ENCODE results near the gene CBL. TPM values are rescaled to one million over a fixed set of nuclear protein-coding genes. Genes with fewer than 3 reads are reported as not detected.

Gene CBL
- total RNA-seq, 2 experiments from 2014 or later, result 45.1 to 53.9 TPM

- peaks cover 15% of the 10 kb centered on the region for H3K36me3 Mint-ChIP-seq (ENCODE audit: low read depth)
- H3K4me3 Mint-ChIP-seq, result no peak overlapping the region
- H3K9me3 Mint-ChIP-seq, result no peaks in the 10 kb centered on the region
- no peaks in the 10 kb centered on the region for H3K27me3 Mint-ChIP-seq
- peak; percentile 19 for DNase-seq
- H3K27ac Mint-ChIP-seq, result no peak overlapping the region
- H3K4me1 Mint-ChIP-seq, result peaks cover 50% of the 10 kb centered on the region
- ChIA-PET CTCF (interaction anchor here (0.5 to 1.8 kb wide), 12 partner anchors 8 to 168 kb away, joined by 3 to 7 read pairs (median 3); no protein-coding TSS in a partner anchor), POLR2A (no interaction called here)
Measured at GRCh38 chr11:119262668-119263351, 56.7 kb downstream of the CBL start.

GRCh38 chr11:119263352-119263940 is 57.3 kb downstream of the CBL start:
- Mint-ChIP-seq H3K27ac (no peak overlapping the region), H3K36me3 (ENCODE audit: low read depth) (peaks cover 13% of the 10 kb centered on the region), H3K27me3 (no peaks in the 10 kb centered on the region), H3K9me3 (no peaks in the 10 kb centered on the region), H3K4me3 (no peak overlapping the region), H3K4me1 (peaks cover 49% of the 10 kb centered on the region)
- ChIA-PET POLR2A (no interaction called here), CTCF (interaction anchor here (0.6 to 1.8 kb wide), 11 partner anchors 9 to 250 kb away, joined by 3 to 7 read pairs (median 3); no protein-coding TSS in a partner anchor)
- peak; percentile 31 for DNase-seq

- H3K4me3 Mint-ChIP-seq, result peak overlapping the region; percentile 25
- ChIA-PET POLR2A (interaction anchor here (0.7 kb wide), 1 partner anchor 94 kb away, joined by 4 read pairs; no protein-coding TSS in a partner anchor), CTCF (interaction anchor here (1.0 to 1.7 kb wide), 4 partner anchors 9 to 120 kb away, joined by 3 read pairs; partner anchors contain the start of gene CBL)
- DNase-seq, result no peak
- H3K4me1 Mint-ChIP-seq, result peaks cover 36% of the 10 kb centered on the region
- H3K27me3 Mint-ChIP-seq, result no peaks in the 10 kb centered on the region
- peaks cover 11% of the 10 kb centered on the region for H3K36me3 Mint-ChIP-seq (ENCODE audit: low read depth)
- H3K9me3 Mint-ChIP-seq, result no peaks in the 10 kb centered on the region
- H3K27ac Mint-ChIP-seq, result peak overlapping the region; percentile 86
Measured at GRCh38 chr11:119266063-119266462, 59.9 kb downstream of the CBL start.

- DNase-seq, result no peak
- H3K4me3 Mint-ChIP-seq, result peak overlapping the region; percentile 25
- peaks cover 36% of the 10 kb centered on the region for H3K4me1 Mint-ChIP-seq
- POLR2A ChIA-PET, result interaction anchor here (0.6 to 0.7 kb wide), 3 partner anchors 60 to 118 kb away, joined by 3 to 5 read pairs (median 4); partner anchors contain the start of gene CBL
- peak overlapping the region; percentile 86 for H3K27ac Mint-ChIP-seq
- CTCF ChIA-PET, result interaction anchor here (0.5 to 1.5 kb wide), 7 partner anchors 9 to 157 kb away, joined by 3 to 5 read pairs (median 3); no protein-coding TSS in a partner anchor
- peaks cover 11% of the 10 kb centered on the region for H3K36me3 Mint-ChIP-seq (ENCODE audit: low read depth)
- no peaks in the 10 kb centered on the region for H3K9me3 Mint-ChIP-seq
- H3K27me3 Mint-ChIP-seq, result no peaks in the 10 kb centered on the region
Measured at GRCh38 chr11:119266517-119267255, 60.5 kb downstream of the CBL start.

DNA sequence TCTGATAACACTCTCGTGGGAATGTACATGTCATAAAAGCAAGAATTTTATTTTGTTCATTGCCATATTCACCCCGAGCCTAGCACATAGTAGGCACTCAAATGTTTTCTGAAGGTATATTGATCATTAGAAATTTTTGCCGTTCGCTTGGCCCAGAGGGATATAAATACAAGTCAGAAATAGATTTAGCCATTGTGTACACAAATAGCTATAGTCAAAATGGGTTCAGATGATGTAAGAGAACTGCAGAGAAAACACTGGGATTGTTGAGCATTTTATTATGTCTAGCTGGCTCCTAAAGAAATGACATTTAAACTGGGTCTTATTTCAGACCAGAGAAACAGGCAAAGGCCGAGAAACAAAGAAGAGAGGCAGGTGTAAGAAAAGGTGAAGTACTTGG is 61.5 kb downstream of the CBL start:
- Mint-ChIP-seq H3K27ac (peak overlapping the region; percentile 72), H3K27me3 (no peaks in the 10 kb centered on the region)
- no peak for DNase-seq

GRCh38 chr11:119273721-119274120 is 67.6 kb downstream of the CBL start:
- POLR2A ChIA-PET, result interaction anchor here (0.6 to 0.7 kb wide), 2 partner anchors 27 to 39 kb away, joined by 3 read pairs; no protein-coding TSS in a partner anchor
- peaks cover 5% of the 10 kb centered on the region for H3K4me1 Mint-ChIP-seq
- no peak overlapping the region for H3K27ac Mint-ChIP-seq
- DNase-seq, result no peak
- no peak overlapping the region for H3K4me3 Mint-ChIP-seq
- H3K36me3 Mint-ChIP-seq (ENCODE audit: low read depth), result peaks cover 43% of the 10 kb centered on the region
- no peaks in the 10 kb centered on the region for H3K9me3 Mint-ChIP-seq
- CTCF ChIA-PET, result interaction anchor here (0.6 to 2.1 kb wide), 2 partner anchors 10 to 137 kb away, joined by 5 to 6 read pairs; no protein-coding TSS in a partner anchor
- H3K27me3 Mint-ChIP-seq, result no peaks in the 10 kb centered on the region

More for the DNA sequence above, 61.5 kb downstream of the CBL start:
- H3K4me3 Mint-ChIP-seq, result no peak overlapping the region
- peaks cover 18% of the 10 kb centered on the region for H3K36me3 Mint-ChIP-seq (ENCODE audit: low read depth)
- ChIA-PET POLR2A (no interaction called here), CTCF (interaction anchor here (1.2 to 1.5 kb wide), 3 partner anchors 56 to 158 kb away, joined by 3 to 5 read pairs (median 4); no protein-coding TSS in a partner anchor)
- no peaks in the 10 kb centered on the region for H3K9me3 Mint-ChIP-seq
- peaks cover 36% of the 10 kb centered on the region for H3K4me1 Mint-ChIP-seq

- CTCF ChIA-PET, result interaction anchor here (0.6 to 1.6 kb wide), 4 partner anchors 9 to 79 kb away, joined by 3 to 4 read pairs (median 3); no protein-coding TSS in a partner anchor
- Mint-ChIP-seq H3K27me3 (no peaks in the 10 kb centered on the region), H3K27ac (no peak overlapping the region), H3K4me1 (peaks cover 19% of the 10 kb centered on the region), H3K9me3 (no peaks in the 10 kb centered on the region), H3K4me3 (no peak overlapping the region), H3K36me3 (ENCODE audit: low read depth) (peaks cover 53% of the 10 kb centered on the region)
- POLR2A ChIA-PET, result no interaction called here
- no peak for DNase-seq
Measured at GRCh38 chr11:119277660-119278059, 71.5 kb downstream of the CBL start.

DNA sequence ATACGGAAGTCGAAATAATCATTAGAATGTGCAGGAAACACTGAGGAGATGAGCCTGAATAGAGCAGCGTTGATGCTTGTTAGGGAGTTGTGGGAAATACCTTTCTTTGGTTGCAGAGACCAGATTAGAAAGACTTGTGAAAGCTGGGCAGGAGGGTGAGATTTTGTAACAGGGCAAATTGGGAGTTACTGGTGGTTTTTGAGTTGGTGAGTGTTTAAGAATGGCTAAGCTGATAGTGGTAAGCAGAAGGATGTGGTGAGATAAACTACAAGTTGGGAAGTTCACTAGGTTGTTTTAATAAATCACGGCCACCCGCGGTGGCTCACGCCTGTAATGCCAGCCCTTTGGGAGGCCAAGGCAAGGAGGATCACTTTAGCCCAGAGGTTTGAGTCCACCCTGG is 76.4 kb downstream of the CBL start:
- peaks cover 43% of the 10 kb centered on the region for H3K36me3 Mint-ChIP-seq (ENCODE audit: low read depth)
- H3K4me3 Mint-ChIP-seq, result no peak overlapping the region
- CTCF ChIA-PET, result interaction anchor here (0.6 to 1.8 kb wide), 4 partner anchors 12 to 41 kb away, joined by 5 to 8 read pairs (median 6); no protein-coding TSS in a partner anchor
- POLR2A ChIA-PET, result no interaction called here
- H3K4me1 Mint-ChIP-seq, result peaks cover 35% of the 10 kb centered on the region
- no peaks in the 10 kb centered on the region for H3K27me3 Mint-ChIP-seq
- peak overlapping the region; percentile 0 for H3K27ac Mint-ChIP-seq
- H3K9me3 Mint-ChIP-seq, result no peaks in the 10 kb centered on the region
- no peak for DNase-seq

GRCh38 chr11:119284344-119285157 is 78.4 kb downstream of the CBL start:
- Mint-ChIP-seq H3K36me3 (ENCODE audit: low read depth) (peaks cover 49% of the 10 kb centered on the region), H3K9me3 (no peaks in the 10 kb centered on the region), H3K4me1 (peaks cover 35% of the 10 kb centered on the region), H3K27me3 (no peaks in the 10 kb centered on the region), H3K4me3 (no peak overlapping the region), H3K27ac (peak overlapping the region; percentile 57)
- DNase-seq, result peak; percentile 42
- ChIA-PET CTCF (interaction anchor here (0.6 to 1.8 kb wide), 17 partner anchors 9 to 172 kb away, joined by 3 to 7 read pairs (median 3); partner anchors contain the start of gene CBL), POLR2A (interaction anchor here (0.7 kb wide), 1 partner anchor 78 kb away, joined by 3 read pairs; the partner anchor contains the start of gene CBL)

DNA sequence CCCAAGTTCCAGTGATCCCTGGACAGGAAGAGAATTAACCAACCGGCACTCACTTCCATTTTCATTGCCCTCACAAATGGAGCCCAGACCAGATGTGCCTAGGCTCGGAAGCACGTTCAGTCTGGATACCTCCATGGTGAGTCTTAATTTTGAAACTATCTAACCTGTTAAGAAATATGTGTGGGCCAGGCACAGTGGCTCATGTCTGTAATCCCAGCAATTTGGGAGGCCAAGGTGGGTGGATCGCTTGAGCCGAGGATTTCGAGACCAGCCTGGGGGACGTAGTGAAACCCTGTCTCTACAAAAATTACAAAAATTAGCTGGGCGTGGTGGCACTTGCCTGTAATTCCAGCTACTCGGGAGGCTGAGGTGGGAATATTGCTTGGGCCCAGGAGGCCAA is 79.3 kb downstream of the CBL start:
- DNase-seq, result no peak
- no peak overlapping the region for H3K4me3 Mint-ChIP-seq
- H3K9me3 Mint-ChIP-seq, result no peaks in the 10 kb centered on the region
- CTCF ChIA-PET, result interaction anchor here (0.7 to 1.8 kb wide), 6 partner anchors 10 to 173 kb away, joined by 3 to 6 read pairs (median 3); partner anchors contain the start of gene CBL
- H3K27ac Mint-ChIP-seq, result no peak overlapping the region
- peaks cover 35% of the 10 kb centered on the region for H3K4me1 Mint-ChIP-seq
- H3K27me3 Mint-ChIP-seq, result no peaks in the 10 kb centered on the region
- POLR2A ChIA-PET, result no interaction called here
- H3K36me3 Mint-ChIP-seq (ENCODE audit: low read depth), result peaks cover 43% of the 10 kb centered on the region

DNA sequence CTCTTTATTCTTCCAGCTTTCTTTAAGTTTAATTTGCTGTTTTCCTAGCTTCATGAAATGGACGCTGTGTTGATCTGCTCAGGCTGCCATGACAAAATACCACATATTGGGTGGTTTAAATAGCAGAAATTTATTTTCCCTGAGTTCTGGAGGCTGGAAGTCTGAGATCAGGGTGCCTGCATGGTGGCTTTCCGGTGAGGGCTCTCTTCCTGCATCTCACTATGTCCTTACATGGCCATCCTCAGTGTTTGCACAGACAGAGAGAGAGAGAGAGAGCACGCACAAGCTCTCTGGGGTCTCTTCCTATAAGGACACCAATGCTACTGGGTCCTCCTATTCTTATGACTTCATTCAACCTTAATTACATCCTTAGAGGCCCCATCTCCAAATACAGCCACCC is 82.1 kb downstream of the CBL start:
- peaks cover 47% of the 10 kb centered on the region for H3K36me3 Mint-ChIP-seq (ENCODE audit: low read depth)
- no peak for DNase-seq
- ChIA-PET POLR2A (no interaction called here), CTCF (interaction anchor here (1.3 kb wide), 1 partner anchor 11 kb away, joined by 3 read pairs; no protein-coding TSS in a partner anchor)
- H3K4me3 Mint-ChIP-seq, result no peak overlapping the region
- peak overlapping the region; percentile 52 for H3K27ac Mint-ChIP-seq
- peaks cover 14% of the 10 kb centered on the region for H3K4me1 Mint-ChIP-seq
- H3K27me3 Mint-ChIP-seq, result no peaks in the 10 kb centered on the region
- peaks cover 3% of the 10 kb centered on the region for H3K9me3 Mint-ChIP-seq

All from activated CD4-positive, alpha-beta T cell treated with anti-CD3 and anti-CD28 coated beads, Interleukin-2, amount 10 ng/mL, durations not matched to agents 7 days and 5 days (primary cell).